RWPE1 (cell line): ENCODE results near the gene NOS1AP.

Experiments used
- CTCF ChIA-PET: fragments of 350-600 bp; sonication (Branson Sonifier 250); formaldehyde crosslinking; extraction: SDS; loops from one replicate; lab custom pipeline; 2021; lab: Yijun Ruan, JAX
- POLR2A ChIA-PET: fragments of 400-600 bp; formaldehyde crosslinking; extraction: SDS; loops from one replicate; lab custom pipeline; 2020; ENCODE audit warnings: antibody characterized with exemption; ENCODE audit not compliant: low non-redundant PET; lab: Yijun Ruan, JAX
- DNase-seq: peaks from one replicate; pipeline ENCODE4 v3.0.0; 2012; ENCODE audit warnings: low spot score
- H3K27ac ChIP-seq: fragments of 450-650 bp; 2 replicates; pipeline ENCODE4 v1.5.1; 2017
- CTCF ChIP-seq: fragments of 450-650 bp; conservative IDR thresholded peaks from 2 replicates; pipeline ENCODE4 v1.5.1; 2017; ENCODE audit warnings: low read depth, mild to moderate bottlenecking

Gene NOS1AP

GRCh38 chr1:162107911-162108310 is 38.4 kb downstream of the NOS1AP start:
- POLR2A ChIA-PET = no interaction called here
- DNase-seq = no peak
- CTCF ChIA-PET = interaction anchor here (1.4 kb wide), 1 partner anchor 52 kb away, joined by 3 read pairs; no protein-coding TSS in a partner anchor
- TF ChIP-seq CTCF = no peak
- H3K27ac ChIP-seq = no peak overlapping the region

- POLR2A ChIA-PET = no interaction called here
- no peak for TF ChIP-seq CTCF
- CTCF ChIA-PET = no interaction called here
- no peak overlapping the region for H3K27ac ChIP-seq
- DNase-seq = no peak
Measured at GRCh38 chr1:162108426-162108825, 38.9 kb downstream of the NOS1AP start.

- no peak for DNase-seq
- H3K27ac ChIP-seq = no peak overlapping the region
- POLR2A ChIA-PET = no interaction called here
- CTCF ChIA-PET = no interaction called here
- no peak for TF ChIP-seq CTCF
Measured at GRCh38 chr1:162110910-162111309, 41.4 kb downstream of the NOS1AP start.

GRCh38 chr1:162111572-162111971 is 42.1 kb downstream of the NOS1AP start:
- H3K27ac ChIP-seq = no peak overlapping the region
- no peak for DNase-seq
- ChIA-PET POLR2A (no interaction called here), CTCF (interaction anchor here (0.7 kb wide), 1 partner anchor 234 kb away, joined by 3 read pairs; no protein-coding TSS in a partner anchor)
- no peak for TF ChIP-seq CTCF

- ChIA-PET POLR2A (no interaction called here), CTCF (no interaction called here)
- DNase-seq = no peak
- no peak overlapping the region for H3K27ac ChIP-seq
- no peak for TF ChIP-seq CTCF
Measured at GRCh38 chr1:162113419-162113818, 43.9 kb downstream of the NOS1AP start.

GRCh38 chr1:162117039-162117774 is 47.7 kb downstream of the NOS1AP start:
- H3K27ac ChIP-seq = no peak overlapping the region
- no peak for DNase-seq
- CTCF ChIA-PET = interaction anchor here (0.8 kb wide), 1 partner anchor 28 kb away, joined by 3 read pairs; no protein-coding TSS in a partner anchor
- no peak for TF ChIP-seq CTCF
- POLR2A ChIA-PET = no interaction called here
